ENCODE data around the gene COL2A1.

Gene COL2A1

GRCh38 chr12:47991106-47992061 lies 12.9 kb downstream of the COL2A1 start:
- in situ Hi-C loops (cut with HindIII; ENCODE audit: low sequenced_read_pairs): no loop called here

DNA sequence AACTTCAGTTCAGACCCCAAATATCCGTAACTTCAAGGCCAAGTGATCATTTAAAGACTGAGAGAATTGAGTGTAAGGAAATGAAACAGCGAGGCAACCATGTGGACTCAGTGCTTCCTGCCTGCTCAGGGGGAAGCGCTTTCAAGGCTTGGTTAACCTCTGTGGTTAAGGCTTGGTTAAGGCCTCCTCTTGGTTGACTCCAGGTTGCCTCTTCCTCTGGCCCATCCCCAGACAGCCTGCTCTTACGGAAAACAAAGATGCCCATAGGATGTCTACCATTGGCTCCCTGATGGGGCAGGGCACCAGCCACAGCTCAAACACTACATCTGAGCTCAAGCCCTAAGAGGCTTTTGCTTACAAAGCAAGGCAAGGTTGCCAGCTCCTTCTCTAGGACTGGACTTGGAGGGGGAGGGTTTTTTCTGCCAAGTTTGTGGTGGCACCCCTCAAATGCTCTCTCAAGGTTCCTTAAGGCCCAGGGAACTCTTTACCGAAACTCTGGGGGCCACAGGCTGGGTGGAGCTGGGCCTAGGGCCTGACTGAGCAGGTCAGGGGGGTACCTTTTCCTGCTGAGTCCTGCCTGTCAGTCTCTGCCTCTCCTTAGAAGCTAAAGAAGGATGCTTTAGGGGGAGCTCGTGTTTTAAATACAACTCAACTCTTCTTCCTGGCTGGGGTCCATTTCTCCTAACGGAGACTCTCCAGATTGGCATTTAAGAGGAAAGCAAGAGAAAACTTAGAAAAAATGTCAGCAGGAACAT lies 13.7 kb downstream of the COL2A1 start:
- in situ Hi-C loops (cut with HindIII; ENCODE audit: low sequenced_read_pairs): no loop called here

- in situ Hi-C loops (cut with HindIII; ENCODE audit: low sequenced_read_pairs): no loop called here
Observed at GRCh38 chr12:47989666-47990065, 14.6 kb downstream of the COL2A1 start.

GRCh38 chr12:47989023-47989417 lies 15.3 kb downstream of the COL2A1 start:
- in situ Hi-C loops (cut with HindIII; ENCODE audit: low sequenced_read_pairs): no loop called here

DNA sequence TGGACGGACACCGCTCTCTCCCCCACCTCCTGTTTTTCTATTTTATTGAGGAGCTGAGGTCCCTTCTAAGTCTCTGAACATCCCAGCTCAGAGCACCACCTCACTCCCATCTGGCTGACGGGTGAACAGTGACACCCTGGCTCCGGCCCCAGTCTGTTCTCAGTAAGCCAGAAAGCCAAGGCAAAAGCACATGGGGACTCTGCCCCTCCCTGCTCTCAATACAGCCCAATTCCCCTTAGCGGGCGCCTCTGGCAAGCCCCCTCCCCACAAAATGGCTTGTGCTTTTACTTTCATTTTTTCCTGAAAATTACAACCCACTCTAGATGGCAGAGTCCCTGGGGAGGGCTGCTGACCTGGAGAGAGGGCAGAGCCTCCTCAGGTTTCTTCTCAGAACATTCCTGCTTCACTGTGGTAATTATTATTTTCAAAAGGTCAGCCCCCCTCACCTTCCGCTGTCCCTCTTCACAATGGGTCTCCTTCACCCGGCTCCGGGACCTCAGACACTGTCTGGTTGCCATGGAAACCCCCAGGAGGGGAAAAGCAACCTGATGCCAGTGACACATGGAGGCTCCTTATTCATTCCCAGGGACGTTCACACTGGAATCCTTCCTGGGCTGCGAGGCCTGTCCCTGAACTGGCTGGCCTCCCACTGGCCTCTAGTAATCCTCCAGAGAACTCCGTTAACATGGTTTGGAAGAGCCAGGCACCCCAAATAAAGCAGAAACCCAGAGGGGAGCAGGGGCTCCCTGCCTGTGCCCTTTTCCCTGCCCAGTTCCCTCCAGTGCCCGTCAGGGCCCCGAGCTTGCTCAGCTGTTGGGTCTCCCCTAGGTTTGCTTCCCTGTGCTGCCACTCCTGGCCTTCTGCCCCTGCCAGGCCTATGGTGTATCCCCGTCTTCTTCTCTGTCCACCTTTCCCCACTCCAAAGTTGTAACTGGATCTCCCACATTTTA lies 15.9 kb downstream of the COL2A1 start:
- in situ Hi-C loops (cut with HindIII; ENCODE audit: low sequenced_read_pairs): no loop called here

GRCh38 chr12:47987411-47988072 lies 16.7 kb downstream of the COL2A1 start:
- in situ Hi-C loops (cut with HindIII; ENCODE audit: low sequenced_read_pairs): no loop called here

- in situ Hi-C loops (cut with HindIII; ENCODE audit: low sequenced_read_pairs): no loop called here
Observed at GRCh38 chr12:47986832-47987231, 17.4 kb downstream of the COL2A1 start.

- in situ Hi-C loops (cut with HindIII; ENCODE audit: low sequenced_read_pairs): no loop called here
Observed at GRCh38 chr12:47986291-47986660, 18.0 kb downstream of the COL2A1 start.

GRCh38 chr12:47985596-47986290 lies 18.5 kb downstream of the COL2A1 start:
- in situ Hi-C loops (cut with HindIII; ENCODE audit: low sequenced_read_pairs): no loop called here

DNA sequence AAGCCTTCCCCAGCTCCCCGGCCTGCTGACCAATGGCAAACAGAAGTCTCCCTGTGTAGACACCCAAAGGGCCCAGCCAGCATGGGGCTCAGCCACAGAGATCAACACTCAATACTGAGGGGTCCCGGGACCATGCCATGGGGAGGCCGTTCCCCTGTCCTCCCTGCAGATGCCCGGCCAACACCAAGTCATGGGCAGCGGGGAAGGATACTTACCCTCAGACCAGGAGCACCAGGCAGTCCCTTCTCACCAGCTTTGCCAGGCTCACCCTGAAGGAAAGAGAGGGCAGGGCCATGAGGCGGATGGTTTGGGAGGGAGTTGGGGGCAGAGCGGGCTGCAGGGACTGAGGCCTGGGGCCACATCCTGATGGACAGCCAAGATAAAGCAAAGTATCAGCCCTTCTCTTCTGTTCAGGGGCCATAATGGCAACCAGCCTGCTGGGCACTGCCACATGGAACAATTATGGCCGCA lies 19.9 kb downstream of the COL2A1 start:
- in situ Hi-C loops (cut with HindIII; ENCODE audit: low sequenced_read_pairs): no loop called here

GRCh38 chr12:47983541-47984115 lies 20.6 kb downstream of the COL2A1 start:
- in situ Hi-C loops (cut with HindIII; ENCODE audit: low sequenced_read_pairs): no loop called here

- in situ Hi-C loops (cut with HindIII; ENCODE audit: low sequenced_read_pairs): no loop called here
Observed at GRCh38 chr12:47982770-47983169, 21.5 kb downstream of the COL2A1 start.

- in situ Hi-C loops (cut with HindIII; ENCODE audit: low sequenced_read_pairs): no loop called here
Observed at GRCh38 chr12:47982311-47982710, 22.0 kb downstream of the COL2A1 start.

DNA sequence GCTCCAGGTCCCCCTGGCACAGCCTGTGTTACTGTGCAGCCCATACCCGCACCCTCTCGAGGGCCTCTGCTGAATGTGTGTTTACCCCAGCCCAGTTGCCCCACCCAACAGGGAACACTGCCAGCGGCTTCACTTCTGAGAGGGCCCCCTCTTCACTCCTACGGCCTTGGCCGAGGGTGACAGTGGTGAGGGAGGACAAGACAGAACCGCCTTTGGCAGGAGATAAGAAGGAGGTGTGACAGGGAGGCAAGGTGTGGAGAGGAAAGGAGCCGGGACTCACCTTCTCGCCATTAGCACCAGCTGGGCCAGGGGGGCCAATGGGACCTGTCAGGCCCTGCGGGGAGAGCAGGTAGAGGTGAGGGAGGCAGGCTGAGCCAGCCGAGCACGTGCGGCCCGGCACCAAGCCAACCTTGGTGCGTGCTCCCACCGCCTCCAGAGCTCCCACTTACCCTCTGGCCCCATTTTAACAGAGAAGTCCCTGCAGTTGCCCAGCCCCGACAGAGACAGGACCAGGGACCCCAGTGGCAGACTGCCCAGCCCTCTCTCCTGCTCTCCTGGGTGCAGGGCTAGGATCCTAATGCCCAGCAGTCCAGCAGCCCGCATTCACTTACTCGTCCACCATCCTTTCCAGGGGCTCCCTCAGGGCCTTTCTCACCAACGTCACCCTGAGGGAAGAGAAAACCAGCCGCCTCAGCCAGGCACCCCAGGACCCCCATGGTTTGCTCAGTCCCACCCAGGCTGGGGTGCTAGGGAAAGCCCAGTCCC lies 22.6 kb downstream of the COL2A1 start:
- in situ Hi-C loops (cut with HindIII; ENCODE audit: low sequenced_read_pairs): no loop called here

- in situ Hi-C loops (cut with HindIII; ENCODE audit: low sequenced_read_pairs): no loop called here
Observed at GRCh38 chr12:47980779-47981495, 23.3 kb downstream of the COL2A1 start.

DNA sequence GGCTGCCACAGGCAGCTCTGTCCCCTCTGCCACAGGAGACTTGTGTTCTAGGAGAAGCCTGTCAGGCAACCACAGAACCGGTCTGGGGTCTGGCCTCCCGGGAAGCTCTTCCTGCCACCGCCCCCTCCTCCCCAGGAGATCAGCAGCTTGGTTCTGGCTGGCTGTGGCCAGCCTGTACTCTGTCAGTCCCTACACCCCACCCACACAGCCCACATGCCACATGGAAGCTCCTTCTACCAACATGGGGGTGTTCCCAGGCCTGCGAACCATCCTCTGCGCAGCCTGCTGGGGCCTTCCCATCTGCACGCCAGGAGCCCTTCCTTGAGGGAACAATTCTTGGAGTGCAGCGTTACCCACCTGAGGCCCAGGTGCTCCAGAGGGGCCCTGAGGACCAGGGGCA lies 24.1 kb downstream of the COL2A1 start:
- in situ Hi-C loops (cut with HindIII; ENCODE audit: low sequenced_read_pairs): no loop called here

DNA sequence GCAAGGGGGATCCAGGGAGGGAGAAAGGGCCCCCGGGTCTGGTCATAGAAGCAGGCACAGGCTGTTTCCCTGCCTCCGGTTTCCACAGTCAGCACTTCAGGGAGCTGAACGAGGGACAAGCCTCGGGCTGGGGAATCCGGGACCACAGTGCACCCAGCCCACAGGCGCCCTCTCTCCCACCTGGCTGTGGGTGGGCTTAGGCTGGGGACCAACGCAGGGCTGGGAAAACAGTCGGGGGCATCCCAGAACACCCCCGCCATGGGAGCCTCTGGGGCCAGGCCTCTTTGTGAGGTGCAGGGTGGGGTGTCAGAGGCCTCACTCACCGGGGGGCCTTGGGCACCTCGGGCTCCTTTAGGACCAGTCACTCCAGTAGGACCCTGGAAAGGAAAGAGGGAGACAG lies 24.6 kb downstream of the COL2A1 start:
- in situ Hi-C loops (cut with HindIII; ENCODE audit: low sequenced_read_pairs): no loop called here

DNA sequence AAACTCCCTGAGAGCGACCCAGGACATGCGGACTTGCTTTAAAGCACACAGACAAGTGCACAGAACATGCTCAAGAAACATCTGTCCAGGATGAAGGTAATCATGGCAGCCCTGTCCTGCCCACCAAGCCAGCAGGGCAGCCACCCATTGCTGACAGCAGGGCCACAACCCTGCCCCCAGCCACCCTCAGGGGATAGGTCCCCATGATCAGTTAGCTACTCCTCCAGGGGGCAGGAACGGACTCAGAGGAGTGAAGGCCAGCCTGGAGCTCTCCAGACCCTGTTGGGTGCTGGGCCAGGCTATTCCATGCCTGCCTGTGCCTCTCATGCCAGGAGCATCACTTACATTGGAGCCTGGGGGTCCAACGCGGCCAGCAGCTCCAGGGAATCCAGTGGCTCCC lies 25.1 kb downstream of the COL2A1 start:
- in situ Hi-C loops (cut with HindIII; ENCODE audit: low sequenced_read_pairs): no loop called here

All from endothelial cell of hepatic sinusoid (primary cell).